T-helper 1 cell (primary cell): ENCODE measurements around the gene PLXND1.
"Not testable (repeated sequence)": the region's sequence is repeated elsewhere in the genome, so short reads cannot be mapped to it uniquely, and the experiment has no call there.

Source experiments
- DNase-seq, 5 donors: peaks; one replicate each; pipeline ENCODE4 v3.0.0-alpha.2; 2012 to 2020
- total RNA-seq, 4 donors: gene quantifications; one replicate each; lab custom pipeline; 2026; lab: John Stamatoyannopoulos, UW

Gene PLXND1
- 9.3 to 40.2 (median 29.1) reads per million in 4 donors for total RNA-seq

GRCh38 chr3:129606636-129607390 lies at the start of gene PLXND1:
Gene PLXND1 (minus strand): TSS chr3:129606676. CDS start chr3:129606639, 37 bp downstream.
- peak in 4 of 5 donors; percentile 8 to 54 (median 22) for DNase-seq

GRCh38 chr3:129655291-129655700 lies 48.8 kb upstream of the PLXND1 start:
- no peak for DNase-seq

- DNase-seq, result no peak
These were observed 47.7 kb upstream of the PLXND1 start for GRCh38 chr3:129654131-129654530.

GRCh38 chr3:129653019-129653418 lies 46.5 kb upstream of the PLXND1 start:
- DNase-seq, result no peak

GRCh38 chr3:129651435-129652202 lies 45.1 kb upstream of the PLXND1 start:
- no peak for DNase-seq

- peak in 4 of 5 donors; percentile 18 to 50 (median 33) for DNase-seq
These were observed 43.9 kb upstream of the PLXND1 start for GRCh38 chr3:129650256-129650872.

GRCh38 chr3:129648391-129648790 lies 41.9 kb upstream of the PLXND1 start:
- DNase-seq, result no peak

DNA sequence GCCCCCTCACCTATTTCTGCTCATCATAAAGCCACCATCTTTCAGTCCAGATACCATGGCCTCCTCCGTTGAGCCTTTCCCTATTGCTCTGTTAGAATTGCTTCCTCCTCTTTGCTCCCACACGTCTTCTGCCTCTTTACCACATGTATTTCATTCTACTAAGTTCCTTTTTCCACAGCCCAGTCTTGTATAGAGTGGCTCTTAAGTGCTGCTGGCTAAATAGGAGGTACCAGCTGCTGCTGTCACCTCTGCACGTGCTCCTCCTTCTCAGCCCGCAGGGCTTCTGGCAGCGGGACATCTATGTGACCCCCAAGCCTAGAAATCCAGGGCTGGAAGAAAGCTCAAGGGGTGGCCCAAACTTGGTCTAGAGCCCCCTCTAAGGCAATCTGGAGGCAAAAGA lies 38.8 kb upstream of the PLXND1 start:
- DNase-seq, result no peak

- DNase-seq, result no peak
These were observed 38.4 kb upstream of the PLXND1 start for GRCh38 chr3:129644836-129645235.

DNA sequence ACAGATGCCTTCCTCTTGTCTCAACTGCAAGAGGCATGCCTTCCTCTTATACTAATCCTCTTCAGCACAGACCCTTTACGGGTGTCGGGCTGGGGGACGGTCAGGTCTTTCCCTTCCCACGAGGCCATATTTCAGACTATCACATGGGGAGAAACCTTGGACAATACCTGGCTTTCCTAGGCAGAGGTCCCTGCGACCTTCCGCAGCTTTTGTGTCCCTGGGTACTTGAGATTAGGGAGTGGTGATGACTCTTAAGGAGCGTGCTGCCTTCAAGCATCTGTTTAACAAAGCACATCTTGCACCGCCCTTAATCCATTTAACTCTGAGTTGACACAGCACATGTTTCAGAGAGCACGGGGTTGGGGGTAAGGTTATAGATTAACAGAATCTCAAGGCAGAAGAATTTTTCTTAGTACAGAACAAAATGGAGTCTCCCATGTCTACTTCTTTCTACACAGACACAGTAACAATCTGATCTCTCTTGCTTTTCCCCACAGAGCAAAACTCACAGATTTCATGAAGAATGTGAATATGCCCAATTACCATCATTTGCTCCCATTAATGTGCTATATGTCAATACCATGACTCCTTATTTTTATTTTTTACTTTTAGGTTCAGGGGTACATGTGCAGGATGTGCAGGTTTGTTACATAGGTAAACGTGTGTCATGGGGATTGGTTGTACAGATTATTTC lies 35.2 kb upstream of the PLXND1 start:
- DNase-seq, result not testable (repeated sequence)

- not testable (repeated sequence) for DNase-seq
These were observed 34.5 kb upstream of the PLXND1 start for GRCh38 chr3:129640985-129641384.

- DNase-seq, result no peak
These were observed 32.0 kb upstream of the PLXND1 start for GRCh38 chr3:129638481-129638880.

DNA sequence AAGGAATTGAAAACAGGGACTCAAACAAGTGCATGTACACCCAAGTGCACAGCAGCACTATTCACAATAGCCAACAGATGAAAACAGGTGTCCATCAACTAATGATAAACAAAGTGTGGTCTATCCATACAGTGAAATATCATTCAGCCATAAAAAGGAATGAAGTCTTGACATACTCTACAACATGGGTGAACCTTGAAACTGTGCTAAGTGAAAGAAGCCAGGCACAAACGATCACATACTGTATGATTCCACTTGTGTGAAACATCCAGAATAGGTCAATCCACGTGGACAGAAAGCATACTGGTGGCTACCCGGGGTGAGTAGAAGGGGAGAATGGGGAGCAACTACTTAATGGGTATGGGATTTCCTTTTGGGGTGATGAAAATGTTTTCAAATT lies 29.6 kb upstream of the PLXND1 start:
- no peak for DNase-seq

- no peak for DNase-seq
These were observed 29.2 kb upstream of the PLXND1 start for GRCh38 chr3:129635656-129636055.

DNA sequence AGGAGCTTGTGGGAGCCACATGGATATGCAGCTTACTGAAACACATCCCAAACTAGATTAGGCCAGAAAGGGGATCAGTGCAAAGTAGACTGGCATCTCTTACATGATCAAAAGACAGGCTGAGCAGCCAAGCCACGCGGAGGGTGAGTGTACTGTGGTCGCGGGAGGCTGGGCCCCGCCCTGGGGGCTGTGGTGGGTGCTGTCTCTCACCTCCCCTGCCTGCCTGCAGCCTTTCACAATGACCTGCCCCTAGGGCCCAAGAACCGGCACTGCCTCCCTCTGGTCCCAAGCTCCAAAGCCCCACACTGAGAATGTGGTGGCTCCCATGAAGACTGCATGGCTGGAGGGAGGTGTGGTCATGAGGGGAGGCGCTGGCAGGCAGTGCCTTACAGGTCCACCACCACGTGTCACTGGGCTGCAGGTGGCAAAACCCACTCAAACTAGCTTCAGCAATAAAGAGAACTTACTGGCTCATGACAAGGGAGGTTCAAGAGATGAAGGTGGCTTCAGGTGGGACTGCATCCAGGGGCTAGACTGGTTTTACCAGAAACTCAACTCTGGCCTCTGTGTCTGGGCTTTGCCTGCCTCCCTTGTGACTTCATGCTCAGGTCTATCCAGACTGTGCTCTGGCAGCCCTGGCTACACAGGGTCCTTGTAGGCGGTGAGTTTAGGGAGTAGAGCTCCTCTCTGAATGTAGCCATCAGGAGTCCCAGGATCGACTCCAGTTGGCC lies 27.4 kb upstream of the PLXND1 start:
- DNase-seq, result no peak

DNA sequence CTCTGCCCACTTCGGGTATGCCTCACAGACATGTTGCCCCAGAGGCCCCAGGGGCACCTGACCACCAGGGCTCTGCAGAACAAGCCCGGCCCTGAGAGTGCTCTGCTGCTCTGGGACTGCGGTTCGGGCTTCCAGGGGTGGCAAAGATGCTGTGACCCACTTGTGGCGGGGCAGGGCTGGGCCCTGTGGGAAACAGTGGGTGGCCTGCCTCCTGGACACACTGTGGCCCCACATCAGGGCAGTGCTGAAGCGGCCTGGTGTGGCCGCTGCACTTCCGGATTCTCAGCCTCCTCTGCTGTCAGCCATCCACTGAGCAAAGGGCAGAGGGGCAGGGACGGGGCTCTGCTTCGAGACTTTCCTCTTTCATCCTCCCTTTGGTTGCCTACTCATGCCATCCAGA lies 26.5 kb upstream of the PLXND1 start:
- no peak for DNase-seq

DNA sequence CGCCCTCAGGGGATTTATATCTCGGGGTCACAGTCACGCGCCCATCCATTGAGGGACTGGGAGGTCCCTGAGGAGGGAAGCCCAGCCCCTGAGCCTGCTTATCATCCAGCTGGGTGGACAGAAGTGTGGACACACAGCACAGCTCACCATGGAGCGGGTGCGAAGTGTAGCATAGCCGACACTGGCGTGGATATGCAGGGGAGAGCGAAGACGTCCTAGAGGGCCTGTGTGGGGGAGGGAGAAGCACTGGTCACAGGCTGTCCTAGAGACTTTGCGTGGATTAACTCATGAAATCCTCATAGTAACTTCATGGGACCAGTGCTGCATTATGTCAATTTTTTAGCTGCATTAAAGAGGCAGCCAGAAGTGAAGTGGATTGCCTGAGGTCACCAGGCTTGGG lies 26.1 kb upstream of the PLXND1 start:
- DNase-seq, result no peak

DNA sequence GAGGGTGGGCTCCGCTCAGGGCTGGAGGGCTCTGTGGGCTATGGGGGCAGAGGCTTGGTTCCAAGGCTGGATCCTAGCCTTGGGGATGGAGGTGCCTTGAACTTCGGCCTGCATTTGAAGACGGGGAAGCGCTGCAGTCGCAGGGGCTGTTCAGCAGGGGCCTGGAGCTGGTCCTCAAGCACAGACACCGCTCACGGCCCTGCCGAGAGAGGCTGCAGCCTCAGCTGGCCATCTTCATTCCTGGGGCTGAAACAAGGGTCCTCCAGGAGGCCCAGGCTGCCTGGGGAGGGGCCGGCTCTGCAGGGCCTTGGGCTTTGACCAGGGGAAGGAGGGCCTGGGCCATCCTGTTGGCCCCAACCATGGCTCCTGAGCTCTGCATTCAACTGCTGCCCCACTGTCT lies 25.6 kb upstream of the PLXND1 start:
- DNase-seq, result no peak

DNA sequence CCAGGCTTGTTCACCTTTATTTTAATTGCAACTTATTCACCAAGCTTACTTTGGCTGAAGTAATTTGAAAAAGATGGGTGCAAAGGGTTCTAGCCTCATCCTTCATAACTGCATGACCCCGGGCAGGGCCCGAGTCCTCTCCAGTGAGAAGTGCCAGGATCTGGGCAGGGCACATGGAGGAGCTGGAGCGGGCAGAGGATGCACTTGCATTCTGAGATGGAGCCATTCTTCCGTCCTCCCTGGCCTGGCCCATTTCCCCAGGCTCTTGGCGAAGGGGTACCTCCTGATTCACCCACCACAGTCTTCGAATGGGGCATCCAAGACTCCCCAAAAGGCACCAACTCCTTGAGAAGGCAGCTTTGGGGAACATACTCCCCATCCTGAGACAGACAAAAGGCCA lies 22.5 kb upstream of the PLXND1 start:
- DNase-seq, result no peak

- no peak for DNase-seq
These were observed 21.7 kb upstream of the PLXND1 start for GRCh38 chr3:129628169-129628522.

- peak in 3 of 5 donors; percentile 45 to 66 (median 61) for DNase-seq
These were observed 21.1 kb upstream of the PLXND1 start for GRCh38 chr3:129627350-129628168.
